ENCODE measurements around the gene EPB41L4A.

The EPB41L4A gene

GRCh38 chr5:112418659-112419163 is 366 bp downstream of the EPB41L4A start (continued):
- TF ChIP-seq ZNF362 (tag by site-specific recombination; IDR thresholded peaks at IDR 0.05) (no peak), REST (tag by site-specific recombination; IDR thresholded peaks at IDR 0.05) (peak; percentile 65; the same call in 1 of the 2 replicates), REPIN1 (tag by site-specific recombination; IDR thresholded peaks at IDR 0.05; ENCODE audit: low read depth) (no peak), MZF1 (tag by site-specific recombination; IDR thresholded peaks at IDR 0.05; ENCODE audit: borderline replicate concordance) (no peak), ZNF266 (tag by site-specific recombination; IDR thresholded peaks at IDR 0.05; ENCODE audit: low read depth) (no peak), ZNF518A (tag by site-specific recombination; conservative IDR thresholded peaks at IDR 0.05; ENCODE audit: low read depth) (no peak), ZNF747 (tag by site-specific recombination; IDR thresholded peaks at IDR 0.05) (no peak), ZIC2 (tag by site-specific recombination; IDR thresholded peaks at IDR 0.05) (peak; percentile 9; the same call in 1 of the 2 replicates), ZNF777 (tag by site-specific recombination; IDR thresholded peaks at IDR 0.05; ENCODE audit: borderline replicate concordance) (no peak), ZFHX2 (tag by site-specific recombination; conservative IDR thresholded peaks at IDR 0.05) (no peak), ZNF350 (tag by site-specific recombination; IDR thresholded peaks at IDR 0.05) (no peak), ZNF843 (tag by site-specific recombination; IDR thresholded peaks at IDR 0.05) (no peak), ZXDB (tag by site-specific recombination; IDR thresholded peaks at IDR 0.05) (no peak), YY2 (tag by site-specific recombination; IDR thresholded peaks at IDR 0.05) (no peak), ZNF600 (tag by site-specific recombination; IDR thresholded peaks at IDR 0.05) (0 out of 2 replicates have a peak, but pooled peaks have one; percentile 29), ZNF335 (tag by site-specific recombination; conservative IDR thresholded peaks at IDR 0.05) (0 out of 2 replicates have a peak, but pooled peaks have one; percentile 4), ZNF248 (tag by site-specific recombination; IDR thresholded peaks at IDR 0.05) (no peak), ZNF529 (tag by site-specific recombination; IDR thresholded peaks at IDR 0.05; ENCODE audit: insufficient replicate concordance) (no peak), PRDM10 (tag by site-specific recombination; IDR thresholded peaks at IDR 0.05) (peak; percentile 83), HOXC10 (CRISPR knock-in tag; IDR thresholded peaks at IDR 0.05) (no peak), ZNF404 (tag by site-specific recombination; IDR thresholded peaks at IDR 0.05) (no peak), ZNF548 (tag by site-specific recombination; IDR thresholded peaks at IDR 0.05) (no peak), ZNF214 (tag by site-specific recombination; IDR thresholded peaks at IDR 0.05; ENCODE audit: borderline replicate concordance) (no peak), ZNF621 (tag by site-specific recombination; IDR thresholded peaks at IDR 0.05) (no peak), ZNF658 (tag by site-specific recombination; IDR thresholded peaks at IDR 0.05) (no peak), ZNF311 (tag by site-specific recombination; IDR thresholded peaks at IDR 0.05; ENCODE audit: borderline replicate concordance) (no peak), ZNF221 (tag by site-specific recombination; IDR thresholded peaks at IDR 0.05; ENCODE audit: borderline replicate concordance) (no peak), FEZF1 (tag by site-specific recombination; IDR thresholded peaks at IDR 0.05) (no peak), SCRT2 (tag by site-specific recombination; IDR thresholded peaks at IDR 0.05) (no peak)

Data from HEK293 (cell line).